ENCODE data around the gene KDM4C. TPM values are rescaled to one million over a fixed set of nuclear protein-coding genes. Genes with fewer than 3 reads are reported as not detected.
"Not testable (repeated sequence)": the region's sequence is repeated elsewhere in the genome, so short reads cannot be mapped to it uniquely, and the experiment has no call there.

Gene KDM4C
- 66.1 TPM for total RNA-seq
- 16.3 TPM for polyA plus RNA-seq

DNA sequence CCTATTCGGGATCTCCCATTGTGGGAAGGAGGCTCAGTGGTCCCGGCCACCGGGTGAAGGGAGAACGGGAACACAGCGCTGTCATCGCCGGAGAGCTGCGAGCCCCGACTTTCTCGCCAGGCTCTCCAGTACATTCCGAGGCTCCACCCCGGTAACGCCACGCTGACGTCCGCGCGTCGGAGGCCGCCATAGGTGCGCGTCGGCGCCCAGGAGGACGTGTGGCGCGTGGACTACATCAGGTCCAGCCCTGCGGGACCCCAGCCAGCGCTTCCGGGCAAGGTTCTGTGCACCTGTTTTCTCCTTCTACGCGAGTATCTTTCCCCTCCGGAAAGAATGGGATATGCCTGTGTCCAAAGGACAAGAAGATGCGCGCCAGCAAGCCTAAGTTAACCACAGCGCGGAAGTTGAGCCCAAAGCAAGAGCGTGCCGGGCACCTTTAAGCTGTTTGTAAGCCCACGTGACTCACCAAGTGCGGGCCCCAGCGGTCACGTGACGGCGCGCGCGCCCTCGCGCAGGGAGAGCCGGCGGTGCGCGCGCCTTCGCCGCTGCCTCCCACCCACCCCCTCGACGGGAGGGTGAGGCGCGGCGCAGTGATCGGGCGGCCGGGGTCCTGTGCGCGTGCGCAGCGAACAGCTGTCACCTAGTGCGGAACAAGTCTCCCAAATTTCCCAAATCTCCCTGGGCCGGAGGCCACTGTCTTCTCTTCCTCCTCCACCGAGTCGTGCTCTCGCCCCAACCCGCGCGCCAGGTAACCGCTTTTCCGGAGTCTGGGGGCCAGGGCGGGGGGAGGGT, at the start of gene KDM4C:
TSS of gene KDM4C (plus strand) at position 518 of the 792 bp plus-strand sequence. CDS start 35,016 bp downstream, outside the sequence.
- DNase-seq (ENCODE audit: extremely low spot score): peak; percentile 87

DNA sequence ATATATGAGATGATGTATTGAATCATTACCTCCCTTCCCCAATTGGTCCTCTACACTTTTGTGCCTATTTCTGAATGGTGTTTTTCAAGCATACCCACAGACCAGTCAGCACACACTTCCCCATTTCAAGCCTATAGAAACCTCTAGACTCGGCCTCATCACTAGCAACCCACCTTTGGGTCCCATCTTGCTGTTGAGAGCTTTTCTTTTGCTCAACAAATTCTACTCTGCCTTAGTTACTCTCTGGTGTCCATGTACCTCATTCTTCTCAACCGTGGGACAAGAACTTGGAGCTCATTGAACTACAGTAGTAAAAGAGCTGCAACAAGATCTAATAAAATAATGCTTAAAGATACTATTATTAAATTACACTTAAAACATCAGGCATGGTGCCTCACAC, 49.0 kb upstream of the KDM4C start:
- no peak for DNase-seq (ENCODE audit: extremely low spot score)
- Histone ChIP-seq H3K4me3 (ENCODE audit: low read depth, low read length) (no peak overlapping the region), H3K4me1 (ENCODE audit: insufficient read depth) (no peaks in the 10 kb centered on the region), H3K27ac (ENCODE audit: low read depth) (no peak overlapping the region), H3K36me3 (ENCODE audit: insufficient read depth) (no peaks in the 10 kb centered on the region)
- 90% methylated on average over 2 of the region's 2 CpGs for WGBS

More for the DNA sequence above, at the start of gene KDM4C:
- H3K27ac ChIP-seq (ENCODE audit: low read depth): peak within 1 kb of the TSS; percentile 95
- no peaks in the 10 kb centered on the region for H3K36me3 ChIP-seq (ENCODE audit: insufficient read depth)
- WGBS: under 1% methylated on average over 80 of the region's 80 CpGs
- H3K4me1 ChIP-seq (ENCODE audit: insufficient read depth): no peaks in the 10 kb centered on the region
- H3K4me3 ChIP-seq (ENCODE audit: low read depth, low read length): peak within 1 kb of the TSS; percentile 60

DNA sequence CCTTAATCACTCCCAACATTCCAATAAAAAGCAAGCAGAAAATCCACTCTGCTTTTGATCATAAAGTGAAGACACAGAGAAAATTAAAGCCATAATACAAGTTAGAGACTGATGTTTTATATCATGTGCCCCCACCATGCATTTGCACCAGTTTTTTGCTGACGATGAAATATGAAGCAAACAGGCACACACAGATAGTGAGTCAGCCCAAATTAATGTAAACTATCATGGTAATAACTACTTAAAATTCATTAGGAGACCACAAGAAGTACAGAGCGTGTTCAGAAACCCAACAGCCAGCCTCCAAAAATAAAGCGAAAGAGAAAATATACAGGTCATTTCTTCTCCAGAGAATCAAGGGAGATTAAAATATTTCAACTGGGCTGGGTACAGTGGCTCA, 46.4 kb upstream of the KDM4C start:
- H3K4me1 ChIP-seq (ENCODE audit: insufficient read depth): no peaks in the 10 kb centered on the region
- no peak overlapping the region for H3K27ac ChIP-seq (ENCODE audit: low read depth)
- DNase-seq (ENCODE audit: extremely low spot score): no peak
- H3K4me3 ChIP-seq (ENCODE audit: low read depth, low read length): no peak overlapping the region
- H3K36me3 ChIP-seq (ENCODE audit: insufficient read depth): no peaks in the 10 kb centered on the region
- 67% methylated on average over 3 of the region's 3 CpGs for WGBS

DNA sequence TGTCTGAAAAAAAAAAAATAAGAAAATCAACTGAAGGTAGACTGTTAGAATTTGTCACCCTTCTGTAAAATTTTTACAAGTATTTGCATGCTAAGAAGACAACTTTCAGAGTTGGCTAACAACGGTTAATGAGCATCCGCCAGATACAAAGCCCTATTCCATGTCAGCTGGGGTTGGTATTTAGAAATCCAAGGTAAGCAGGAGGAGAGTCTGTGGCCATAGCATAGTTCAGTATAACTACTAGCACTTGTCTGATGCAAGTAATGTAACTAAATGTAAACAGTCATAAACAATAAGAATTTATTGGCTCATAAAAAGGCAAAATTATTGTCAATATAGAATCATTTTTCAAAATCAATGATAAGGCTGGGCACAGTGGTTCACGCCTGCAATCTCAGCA, 45.7 kb upstream of the KDM4C start:
- no peak for DNase-seq (ENCODE audit: extremely low spot score)
- Histone ChIP-seq H3K27ac (ENCODE audit: low read depth) (no peak overlapping the region), H3K36me3 (ENCODE audit: insufficient read depth) (no peaks in the 10 kb centered on the region), H3K4me1 (ENCODE audit: insufficient read depth) (no peaks in the 10 kb centered on the region), H3K4me3 (ENCODE audit: low read depth, low read length) (no peak overlapping the region)
- WGBS: 42% methylated on average over 3 of the region's 3 CpGs

DNA sequence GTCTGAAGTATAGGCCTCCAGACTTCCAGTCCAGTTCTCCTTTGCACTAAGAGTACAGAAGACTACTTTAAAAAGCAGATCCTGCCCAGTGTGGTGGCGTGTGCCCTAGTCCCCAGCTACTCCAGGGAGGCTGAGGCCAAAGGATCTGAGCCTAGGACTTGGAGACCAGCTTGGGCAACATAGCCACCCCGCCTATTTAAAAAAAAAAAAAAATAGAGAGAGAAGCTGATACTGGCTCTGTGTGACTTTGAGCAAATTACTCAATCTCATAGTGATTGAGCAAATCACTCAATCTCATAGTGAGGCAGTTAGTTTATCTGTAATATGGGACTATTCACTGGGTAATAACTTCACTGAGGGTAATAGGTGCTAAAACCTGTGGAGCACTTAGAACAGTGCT, 43.6 kb upstream of the KDM4C start:
- H3K4me1 ChIP-seq (ENCODE audit: insufficient read depth): no peaks in the 10 kb centered on the region
- 95% methylated on average over 2 of the region's 2 CpGs for WGBS
- no peak for DNase-seq (ENCODE audit: extremely low spot score)

DNA sequence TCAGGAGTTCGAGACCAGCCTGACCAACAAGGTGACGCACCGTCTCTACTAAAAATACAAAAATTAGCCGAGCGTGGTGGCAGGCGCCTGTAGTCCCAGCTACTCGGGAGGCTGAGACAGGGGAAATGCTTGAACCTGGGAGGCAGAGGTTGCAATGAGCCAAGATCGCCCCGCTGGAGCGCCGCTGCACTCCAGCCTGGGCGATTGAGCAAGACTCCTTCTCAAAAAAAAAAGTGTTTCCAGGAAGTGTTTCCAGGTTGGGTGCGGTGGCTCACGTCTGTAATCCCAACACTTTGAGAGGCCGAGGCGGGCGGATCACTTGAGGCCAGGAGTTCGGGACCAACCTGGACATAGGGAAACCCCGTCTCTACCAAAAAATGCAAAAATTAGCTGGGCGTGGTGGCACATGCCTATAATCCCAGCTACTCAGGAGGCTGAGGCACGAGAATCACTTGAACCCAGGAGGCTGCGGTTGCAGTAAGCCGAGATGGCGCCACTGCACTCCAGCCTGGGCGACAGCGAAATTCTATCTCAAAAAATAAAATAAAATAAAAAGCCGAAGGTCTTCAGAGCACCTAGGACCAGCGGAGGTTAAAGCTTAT, 42.5 kb upstream of the KDM4C start:
- H3K27ac ChIP-seq (ENCODE audit: low read depth); H3K36me3 ChIP-seq (ENCODE audit: insufficient read depth); DNase-seq (ENCODE audit: extremely low spot score); H3K4me1 ChIP-seq (ENCODE audit: insufficient read depth): not testable (repeated sequence)
- WGBS: 94% methylated on average over 28 of the region's 28 CpGs
- peak overlapping the region; percentile 33 for H3K4me3 ChIP-seq (ENCODE audit: low read depth, low read length)

More for the DNA sequence above, 43.6 kb upstream of the KDM4C start:
- Histone ChIP-seq H3K36me3 (ENCODE audit: insufficient read depth) (no peaks in the 10 kb centered on the region), H3K27ac (ENCODE audit: low read depth) (no peak overlapping the region), H3K4me3 (ENCODE audit: low read depth, low read length) (no peak overlapping the region)

DNA sequence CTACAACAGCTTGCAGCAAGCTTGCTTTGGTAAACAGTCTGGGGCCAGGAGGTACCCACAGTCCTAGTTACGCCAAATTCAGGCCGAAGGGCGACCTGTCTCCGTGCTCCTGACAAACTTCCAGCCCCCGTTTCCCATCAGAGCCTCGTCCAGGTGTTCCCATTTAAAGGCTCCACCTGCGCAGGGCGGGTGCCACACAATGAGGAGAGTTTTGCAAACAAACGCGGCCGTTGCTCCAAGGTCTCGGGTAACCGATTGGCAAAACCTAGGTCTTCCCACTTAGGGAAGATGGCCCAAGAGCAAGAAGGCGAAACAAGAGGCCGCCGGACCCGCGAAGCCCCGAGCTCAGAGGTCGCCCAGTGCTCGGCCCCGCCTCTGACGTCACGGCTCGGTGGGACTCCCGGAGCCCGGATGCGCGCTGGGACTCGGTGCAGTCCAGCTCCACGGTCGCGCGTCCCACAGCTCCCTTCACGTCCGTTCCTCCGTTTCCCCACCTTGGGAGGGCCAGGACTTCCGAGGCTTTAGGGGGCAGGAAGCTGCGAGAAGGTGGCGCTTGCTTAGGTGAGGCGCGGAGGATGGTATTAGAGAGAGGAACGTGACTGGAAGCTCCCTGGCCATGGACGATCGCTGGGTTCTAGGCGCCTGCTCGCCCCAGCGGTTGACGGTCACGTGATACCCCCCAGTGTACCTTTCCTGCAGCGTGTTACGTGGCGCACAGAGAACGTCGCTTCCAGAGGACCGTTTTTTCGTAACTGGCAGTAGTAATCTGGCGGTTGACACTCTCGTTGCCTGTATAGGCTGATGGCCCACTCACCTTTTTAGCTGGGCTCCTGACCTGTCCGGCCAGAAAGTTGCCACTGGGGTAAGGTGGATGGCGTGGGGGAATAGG, 41.8 kb upstream of the KDM4C start:
- H3K27ac ChIP-seq (ENCODE audit: low read depth): no peak overlapping the region
- H3K36me3 ChIP-seq (ENCODE audit: insufficient read depth): no peaks in the 10 kb centered on the region
- 30% methylated on average over 61 of the region's 61 CpGs for WGBS
- no peaks in the 10 kb centered on the region for H3K4me1 ChIP-seq (ENCODE audit: insufficient read depth)
- H3K4me3 ChIP-seq (ENCODE audit: low read depth, low read length): peak overlapping the region; percentile 33
- DNase-seq (ENCODE audit: extremely low spot score): no peak

DNA sequence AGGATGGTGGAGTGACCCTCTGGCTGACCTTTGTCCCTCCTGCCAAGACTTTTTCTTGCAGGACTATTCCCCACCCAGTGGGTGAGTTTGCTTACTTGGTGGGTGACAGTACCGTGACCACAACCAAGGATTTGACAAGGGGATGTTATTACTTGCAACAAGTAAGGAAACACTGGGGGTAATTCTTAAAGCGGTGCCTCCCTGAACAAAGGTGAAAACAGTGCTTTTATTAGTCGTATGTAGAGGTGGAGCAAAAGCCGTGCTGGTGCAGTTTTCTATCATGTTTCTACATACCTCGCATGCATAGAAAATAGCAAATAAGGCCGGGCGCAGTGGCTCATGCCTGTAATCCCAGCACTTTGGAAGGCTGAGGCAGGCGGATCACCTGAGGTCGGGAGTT, 41.0 kb upstream of the KDM4C start:
- 88% methylated on average over 9 of the region's 9 CpGs for WGBS
- no peak for DNase-seq (ENCODE audit: extremely low spot score)
- H3K36me3 ChIP-seq (ENCODE audit: insufficient read depth): no peaks in the 10 kb centered on the region
- H3K4me1 ChIP-seq (ENCODE audit: insufficient read depth): no peaks in the 10 kb centered on the region
- no peak overlapping the region for H3K27ac ChIP-seq (ENCODE audit: low read depth)
- H3K4me3 ChIP-seq (ENCODE audit: low read depth, low read length): no peak overlapping the region

DNA sequence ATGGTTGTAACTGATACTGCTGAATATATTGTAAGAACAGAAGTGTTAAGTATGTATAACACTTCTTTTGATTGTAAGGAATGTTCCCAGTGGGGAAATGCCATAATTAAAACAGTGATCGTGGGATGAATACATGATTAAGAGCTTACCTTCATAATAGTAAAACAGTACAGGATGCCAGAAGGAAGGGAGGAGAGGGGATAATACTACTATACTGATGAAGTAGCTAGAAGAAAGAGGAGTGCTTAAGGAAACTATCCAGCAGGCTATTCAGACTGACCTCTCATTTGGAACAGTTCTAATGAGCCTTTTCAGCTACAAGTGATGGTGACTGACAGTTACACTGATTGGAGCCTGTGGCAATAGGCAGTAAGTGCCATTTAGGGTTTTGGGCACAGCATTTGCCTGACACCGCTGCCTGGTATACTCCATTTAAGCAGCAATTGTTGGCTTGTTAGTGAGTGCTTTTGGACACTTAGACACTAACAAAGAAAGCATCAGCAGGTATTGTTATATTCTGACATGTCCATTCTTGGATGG, 33.8 kb upstream of the KDM4C start:
- no peak for DNase-seq (ENCODE audit: extremely low spot score)
- Histone ChIP-seq H3K36me3 (ENCODE audit: insufficient read depth) (no peaks in the 10 kb centered on the region), H3K4me3 (ENCODE audit: low read depth, low read length) (no peak overlapping the region), H3K27ac (ENCODE audit: low read depth) (no peak overlapping the region), H3K4me1 (ENCODE audit: insufficient read depth) (no peaks in the 10 kb centered on the region)
- WGBS: 79% methylated on average over 2 of the region's 2 CpGs

DNA sequence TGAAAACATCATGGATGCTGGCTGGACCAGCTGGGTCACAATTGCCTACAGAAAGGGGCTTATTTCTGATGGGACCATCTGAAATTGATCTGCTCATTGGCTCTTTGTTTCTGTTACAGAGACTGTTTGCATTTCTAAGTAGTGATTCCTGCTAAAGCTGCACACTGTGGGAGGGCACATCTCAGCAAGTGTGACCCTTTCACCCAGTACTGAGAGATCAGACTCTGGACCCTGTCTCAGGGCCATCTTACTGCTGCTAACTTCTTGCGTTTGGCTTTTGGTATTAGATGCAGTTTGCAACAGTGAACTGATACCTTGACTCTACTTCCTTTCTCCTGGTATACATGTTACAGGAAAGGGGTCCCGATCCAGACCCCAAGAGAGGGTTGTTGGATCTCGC, 24.5 kb upstream of the KDM4C start:
- H3K4me1 ChIP-seq (ENCODE audit: insufficient read depth): no peaks in the 10 kb centered on the region
- 82% methylated on average over 3 of the region's 3 CpGs for WGBS
- no peak for DNase-seq (ENCODE audit: extremely low spot score)
- no peak overlapping the region for H3K4me3 ChIP-seq (ENCODE audit: low read depth, low read length)
- H3K27ac ChIP-seq (ENCODE audit: low read depth): no peak overlapping the region
- H3K36me3 ChIP-seq (ENCODE audit: insufficient read depth): no peaks in the 10 kb centered on the region

DNA sequence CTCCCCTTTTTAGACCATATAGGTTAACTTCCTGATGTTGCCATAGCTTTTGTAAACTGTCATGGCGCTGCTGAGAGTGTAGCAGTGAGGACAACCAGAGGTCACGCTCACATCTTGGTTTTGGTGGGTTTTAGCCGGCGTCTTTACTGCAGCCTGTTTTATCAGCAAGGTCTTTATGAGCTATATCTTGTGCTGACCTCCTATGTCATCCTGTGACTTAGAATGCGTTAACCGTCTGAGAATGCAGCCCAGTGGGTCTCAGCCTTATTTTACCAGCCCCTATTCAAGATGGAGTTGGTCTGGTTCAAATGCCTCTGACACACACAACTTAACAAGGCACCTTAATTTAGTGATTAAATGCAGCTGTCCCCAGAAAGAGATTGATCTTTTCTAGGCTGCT, 23.9 kb upstream of the KDM4C start:
- Histone ChIP-seq H3K36me3 (ENCODE audit: insufficient read depth) (no peaks in the 10 kb centered on the region), H3K4me1 (ENCODE audit: insufficient read depth) (no peaks in the 10 kb centered on the region), H3K27ac (ENCODE audit: low read depth) (no peak overlapping the region), H3K4me3 (ENCODE audit: low read depth, low read length) (no peak overlapping the region)
- WGBS: 36% methylated on average over 6 of the region's 6 CpGs
- DNase-seq (ENCODE audit: extremely low spot score): no peak

DNA sequence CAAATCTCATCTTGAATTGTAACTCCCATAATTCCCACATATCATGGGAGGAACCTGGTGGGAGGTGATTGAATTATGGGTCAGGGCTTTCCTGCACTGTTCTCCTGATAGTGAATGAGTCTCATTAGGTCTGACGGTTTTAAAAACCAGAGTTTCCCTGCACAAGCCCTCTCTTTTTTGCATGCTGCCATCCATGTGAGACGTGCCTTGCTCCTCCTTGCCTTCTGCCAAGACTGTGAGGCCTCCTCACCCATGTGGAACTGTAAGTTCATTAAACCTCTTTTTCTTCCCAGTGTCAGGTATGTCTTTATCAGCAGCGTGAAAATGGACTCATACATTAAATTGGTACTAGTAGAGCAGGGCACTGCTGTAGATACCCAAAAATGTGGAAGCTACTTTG, 22.4 kb upstream of the KDM4C start:
- WGBS: 90% methylated on average over 3 of the region's 3 CpGs
- no peak overlapping the region for H3K4me3 ChIP-seq (ENCODE audit: low read depth, low read length)
- H3K27ac ChIP-seq (ENCODE audit: low read depth): no peak overlapping the region
- H3K36me3 ChIP-seq (ENCODE audit: insufficient read depth): no peaks in the 10 kb centered on the region
- no peaks in the 10 kb centered on the region for H3K4me1 ChIP-seq (ENCODE audit: insufficient read depth)
- DNase-seq (ENCODE audit: extremely low spot score): no peak

DNA sequence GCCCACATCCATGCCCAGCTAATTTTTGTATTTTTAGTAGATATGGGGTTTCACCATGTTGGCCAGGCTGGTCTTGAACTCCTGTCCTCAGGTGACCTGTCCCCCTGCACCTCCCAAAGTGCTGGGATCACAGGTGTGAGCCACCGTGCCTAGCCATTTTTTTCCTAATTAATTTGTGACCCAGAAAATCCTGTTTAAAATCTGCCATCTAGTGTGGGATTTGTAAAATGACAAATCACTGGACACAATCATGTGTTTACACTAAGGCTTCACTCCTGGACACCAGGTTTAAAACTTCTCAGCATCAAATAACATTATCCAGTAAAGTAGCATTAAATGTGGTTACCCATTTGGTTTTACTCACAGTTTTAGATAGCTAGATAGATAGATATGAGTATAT, 18.6 kb upstream of the KDM4C start:
- H3K36me3 ChIP-seq (ENCODE audit: insufficient read depth): no peaks in the 10 kb centered on the region

More for the DNA sequence above, 18.6 kb upstream of the KDM4C start:
- 11% methylated on average over 1 of the region's 1 CpG for WGBS
- Histone ChIP-seq H3K27ac (ENCODE audit: low read depth) (no peak overlapping the region), H3K4me1 (ENCODE audit: insufficient read depth) (no peaks in the 10 kb centered on the region), H3K4me3 (ENCODE audit: low read depth, low read length) (no peak overlapping the region)
- DNase-seq (ENCODE audit: extremely low spot score): no peak

All from urinary bladder (tissue), 4 donors.